ENCODE data around the gene MTUS2.

- TF ChIP-seq, protein P1, sequence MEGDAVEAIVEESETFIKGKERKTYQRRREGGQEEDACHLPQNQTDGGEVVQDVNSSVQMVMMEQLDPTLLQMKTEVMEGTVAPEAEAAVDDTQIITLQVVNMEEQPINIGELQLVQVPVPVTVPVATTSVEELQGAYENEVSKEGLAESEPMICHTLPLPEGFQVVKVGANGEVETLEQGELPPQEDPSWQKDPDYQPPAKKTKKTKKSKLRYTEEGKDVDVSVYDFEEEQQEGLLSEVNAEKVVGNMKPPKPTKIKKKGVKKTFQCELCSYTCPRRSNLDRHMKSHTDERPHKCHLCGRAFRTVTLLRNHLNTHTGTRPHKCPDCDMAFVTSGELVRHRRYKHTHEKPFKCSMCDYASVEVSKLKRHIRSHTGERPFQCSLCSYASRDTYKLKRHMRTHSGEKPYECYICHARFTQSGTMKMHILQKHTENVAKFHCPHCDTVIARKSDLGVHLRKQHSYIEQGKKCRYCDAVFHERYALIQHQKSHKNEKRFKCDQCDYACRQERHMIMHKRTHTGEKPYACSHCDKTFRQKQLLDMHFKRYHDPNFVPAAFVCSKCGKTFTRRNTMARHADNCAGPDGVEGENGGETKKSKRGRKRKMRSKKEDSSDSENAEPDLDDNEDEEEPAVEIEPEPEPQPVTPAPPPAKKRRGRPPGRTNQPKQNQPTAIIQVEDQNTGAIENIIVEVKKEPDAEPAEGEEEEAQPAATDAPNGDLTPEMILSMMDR (IDR thresholded peaks at IDR 0.05; ENCODE audit: extremely low read depth in 1 of 2, insufficient read depth in 1 of 2, low read depth in 1 of 2, low read length in 2 of 2), result no peak
- no peak for TF ChIP-seq EZH2 (IDR thresholded peaks at IDR 0.05; ENCODE audit: borderline replicate concordance, low read depth, low read length, severe bottlenecking)
- TF ChIP-seq JUN (IDR thresholded peaks at IDR 0.05; ENCODE audit: borderline replicate concordance, insufficient read depth, insufficient read length, low read depth), result no peak
- no peak for TF ChIP-seq POLR2A (IDR thresholded peaks at IDR 0.05; ENCODE audit: low read depth, low read length)
- TF ChIP-seq MAX (IDR thresholded peaks at IDR 0.05; ENCODE audit: insufficient read depth, insufficient read length), result no peak
- no peak for TF ChIP-seq MYC (IDR thresholded peaks at IDR 0.05; ENCODE audit: low read depth, low read length)
Observed at GRCh38 chr13:29323954-29324353, 503.8 kb downstream of the MTUS2 start.
